NCI-H1105 treated with DMSO at 0.1 percent for 48 hours (cell line): Measurements from ENCODE around the gene ASB2.

Experiments
- DNase-seq: peaks from one replicate; lab custom pipeline; 2025; lab: John Stamatoyannopoulos, UW

ASB2 gene

DNA sequence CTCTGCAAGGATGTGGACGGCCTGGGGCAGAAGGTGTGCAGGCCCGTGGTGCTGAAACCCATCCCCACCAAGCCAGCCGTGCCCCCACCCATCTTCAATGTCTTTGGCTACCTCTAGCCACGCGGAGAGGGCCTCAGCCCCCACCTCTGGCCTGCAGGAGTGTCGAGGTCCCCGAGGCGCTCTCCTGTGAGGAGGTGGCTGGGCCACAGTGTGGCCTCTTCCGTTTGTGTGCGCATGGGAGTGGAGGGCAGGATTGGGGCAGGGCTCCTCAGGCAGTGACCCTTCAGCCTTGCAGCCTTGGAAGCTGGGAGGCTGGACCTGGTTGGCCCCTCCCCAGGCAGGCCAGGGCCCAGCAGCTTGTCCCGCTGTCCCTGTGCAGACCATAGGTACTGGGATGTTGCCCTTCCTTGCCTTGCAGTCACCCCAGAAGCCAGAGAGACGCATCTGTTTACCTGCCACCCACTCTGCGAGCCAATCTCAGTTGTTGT is 47.3 kb downstream of the ASB2 start:
- DNase-seq, result no peak

DNA sequence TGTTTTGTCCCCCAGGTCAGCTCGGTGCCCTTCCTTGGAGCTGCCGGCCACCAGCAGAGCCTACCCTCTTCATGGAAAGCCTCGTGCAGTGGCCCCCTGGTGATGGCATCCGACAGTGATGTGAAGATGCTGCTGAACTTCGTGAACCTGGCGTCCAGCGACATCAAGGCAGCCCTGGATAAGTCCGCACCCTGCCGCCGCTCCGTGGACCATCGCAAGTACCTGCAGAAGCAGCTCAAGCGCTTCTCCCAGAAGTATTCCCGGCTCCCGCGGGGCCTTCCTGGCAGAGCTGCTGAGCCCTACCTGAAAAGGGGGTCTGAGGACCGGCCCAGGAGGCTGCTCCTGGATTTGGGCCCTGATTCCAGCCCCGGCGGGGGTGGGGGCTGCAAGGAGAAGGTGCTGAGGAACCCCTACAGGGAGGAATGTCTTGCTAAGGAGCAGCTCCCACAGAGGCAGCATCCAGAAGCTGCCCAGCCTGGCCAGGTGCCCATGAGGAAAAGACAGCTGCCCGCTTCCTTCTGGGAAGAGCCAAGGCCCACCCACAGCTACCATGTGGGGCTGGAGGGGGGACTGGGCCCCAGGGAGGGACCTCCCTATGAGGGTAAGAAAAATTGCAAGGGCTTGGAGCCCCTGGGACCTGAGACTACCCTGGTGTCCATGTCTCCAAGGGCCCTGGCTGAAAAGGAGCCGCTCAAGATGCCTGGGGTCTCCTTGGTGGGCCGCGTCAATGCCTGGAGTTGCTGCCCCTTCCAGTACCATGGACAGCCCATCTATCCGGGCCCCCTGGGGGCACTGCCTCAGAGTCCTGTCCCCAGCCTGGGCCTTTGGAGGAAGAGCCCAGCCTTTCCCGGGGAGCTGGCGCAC is 48.0 kb downstream of the ASB2 start:
- DNase-seq, result no peak

GRCh38 chr14:93927800-93928145 is 48.6 kb downstream of the ASB2 start:
- no peak for DNase-seq

GRCh38 chr14:93926873-93927799 is 49.2 kb downstream of the ASB2 start, which contains the start of gene FAM181A:
TSS of gene FAM181A (plus strand) at chr14:93927344. CDS start at chr14:93928286, 942 bp downstream.
- DNase-seq, result no peak

GRCh38 chr14:93926245-93926872 is 50.0 kb downstream of the ASB2 start:
- no peak for DNase-seq

GRCh38 chr14:93925374-93925895 is 50.9 kb downstream of the ASB2 start:
- DNase-seq, result no peak

- no peak for DNase-seq
Observed at GRCh38 chr14:93924592-93925355, 51.6 kb downstream of the ASB2 start.

GRCh38 chr14:93923626-93924025 is 52.7 kb downstream of the ASB2 start:
- DNase-seq, result no peak

DNA sequence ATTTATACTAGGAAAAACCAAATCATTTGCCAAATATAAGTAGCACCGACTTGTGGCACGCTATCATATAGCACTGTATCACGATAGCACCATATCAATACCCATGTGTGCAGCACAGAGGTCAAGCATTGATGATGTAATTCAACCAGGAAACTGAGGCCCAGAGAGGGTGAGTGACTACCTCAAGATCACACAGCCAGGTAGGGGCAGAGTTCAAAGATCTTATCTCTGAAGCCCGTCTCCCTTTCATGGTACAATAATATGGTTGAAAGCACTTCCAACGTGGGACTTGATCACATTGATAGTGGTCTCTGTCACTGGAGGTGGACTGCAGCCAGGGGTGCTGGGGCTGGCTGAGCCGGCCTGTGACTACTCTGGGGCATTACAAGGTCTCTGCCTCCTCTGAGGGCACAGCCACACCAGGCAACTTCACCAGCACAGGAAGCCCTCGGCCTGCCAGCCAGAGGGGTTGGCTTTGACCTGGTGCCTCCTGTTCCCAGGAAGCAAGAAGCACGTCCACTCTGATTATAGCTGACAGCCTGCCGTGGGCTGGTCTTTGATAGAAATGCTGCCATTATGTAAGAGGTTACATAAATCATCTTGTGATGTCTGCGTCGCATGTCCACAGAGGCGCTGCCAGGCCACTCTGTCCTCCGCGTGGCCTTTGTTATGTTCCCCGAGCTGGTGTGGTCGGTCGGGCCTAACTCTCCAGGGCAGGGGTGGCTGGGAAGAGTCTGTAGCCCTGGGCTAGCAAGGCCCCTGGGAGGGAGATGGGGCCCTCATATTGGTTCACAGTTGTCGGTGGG is 55.2 kb downstream of the ASB2 start:
- DNase-seq, result no peak

GRCh38 chr14:93917141-93917540 is 59.2 kb downstream of the ASB2 start:
- no peak for DNase-seq

DNA sequence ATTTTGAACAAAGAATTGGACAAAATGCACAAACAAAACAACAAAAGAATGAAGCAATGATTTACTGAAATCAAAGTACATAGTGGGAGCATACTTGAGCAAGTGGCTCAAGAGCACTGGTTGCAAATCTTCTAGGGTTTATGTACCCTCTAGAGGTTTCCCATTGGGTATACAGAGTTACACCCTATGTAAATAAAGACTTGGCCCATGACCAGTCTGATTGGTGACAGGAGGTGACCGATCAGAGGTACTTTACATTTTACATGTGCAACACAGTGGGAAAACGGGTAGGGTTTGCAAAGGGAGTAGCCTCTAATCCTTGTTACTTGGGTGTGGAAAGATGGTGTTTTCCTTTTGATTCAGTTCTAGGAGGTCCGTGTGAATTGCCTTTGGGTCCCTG is 59.9 kb downstream of the ASB2 start:
- no peak for DNase-seq

DNA sequence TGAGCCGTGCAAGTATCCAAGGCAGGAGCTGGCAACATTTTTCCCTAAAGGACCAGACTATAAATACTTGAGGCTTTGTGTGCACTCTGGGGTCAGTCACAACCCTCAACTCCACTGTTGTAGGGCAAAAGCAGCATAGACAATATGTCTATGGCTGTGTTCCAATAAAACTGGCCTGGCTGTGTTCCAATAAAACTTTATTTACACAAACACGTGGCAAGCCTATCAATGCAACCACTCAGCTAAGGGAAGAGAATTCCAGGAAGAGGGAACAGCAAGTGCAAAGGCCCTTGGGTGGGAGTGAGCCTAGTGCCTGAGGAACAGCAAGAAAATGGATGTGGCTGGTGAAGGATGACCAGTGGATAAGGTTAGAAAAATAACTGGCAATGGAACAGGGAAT is 60.6 kb downstream of the ASB2 start:
- DNase-seq, result no peak

- no peak for DNase-seq
Observed at GRCh38 chr14:93915070-93915705, 61.2 kb downstream of the ASB2 start.

DNA sequence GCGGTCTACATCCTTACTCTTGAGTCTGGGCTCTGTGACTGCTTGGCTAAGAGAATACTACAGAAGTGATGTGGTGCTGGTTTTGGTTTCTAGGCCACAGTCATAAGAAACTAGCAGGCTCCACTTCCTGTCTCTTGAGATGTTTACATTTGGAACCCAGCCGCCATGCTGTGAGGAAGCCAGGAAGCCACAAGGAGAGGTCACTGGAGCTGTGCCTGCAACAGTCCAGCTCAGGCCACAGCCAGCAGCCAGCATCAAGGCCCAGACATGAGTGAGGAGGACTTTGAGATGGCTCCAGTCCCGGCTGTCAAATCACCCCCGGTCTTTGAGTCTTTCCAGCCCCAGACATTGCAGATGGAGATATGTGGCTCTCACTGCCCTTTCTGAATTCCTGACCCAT is 62.1 kb downstream of the ASB2 start:
- DNase-seq, result no peak

GRCh38 chr14:93912782-93913181 is 63.6 kb downstream of the ASB2 start:
- no peak for DNase-seq

- DNase-seq, result no peak
Observed at GRCh38 chr14:93911975-93912615, 64.3 kb downstream of the ASB2 start.

GRCh38 chr14:93909429-93910128 is 66.8 kb downstream of the ASB2 start:
- DNase-seq, result no peak
